ENCODE results near the gene SULT1E1.

GRCh38 chr4:69843301-69843700 is 16.6 kb downstream of the SULT1E1 start:
- TF ChIP-seq TCF12 (IDR thresholded peaks at IDR 0.05; ENCODE audit: low read depth, low read length): no peak
- TF ChIP-seq CHD2 (IDR thresholded peaks at IDR 0.05; ENCODE audit: low read length): no peak
- TF ChIP-seq TAF1 (IDR thresholded peaks at IDR 0.05; ENCODE audit: low read depth, low read length): no peak
- TF ChIP-seq POLR2AphosphoS5 (IDR thresholded peaks at IDR 0.05; ENCODE audit: low read depth, low read length): no peak
- TF ChIP-seq EP300 (IDR thresholded peaks at IDR 0.05; ENCODE audit: borderline replicate concordance in 1 of 2, low read depth in 2 of 2, low read length in 2 of 2): no peak
- TF ChIP-seq CTCF (IDR thresholded peaks at IDR 0.05; ENCODE audit: control extremely low read depth in 1 of 3, insufficient read depth in 1 of 3, low read depth in 1 of 3, low read length in 3 of 3): no peak
- TF ChIP-seq MAFK (IDR thresholded peaks at IDR 0.05; ENCODE audit: low read depth, low read length): no peak
- TF ChIP-seq EZH2 (IDR thresholded peaks at IDR 0.05; ENCODE audit: low read depth, low read length, severe bottlenecking): no peak
- no peak for TF ChIP-seq GTF2F1 (IDR thresholded peaks at IDR 0.05; ENCODE audit: borderline replicate concordance, low read depth, low read length)
- no peak for TF ChIP-seq BRCA1 (IDR thresholded peaks at IDR 0.05; ENCODE audit: low read depth, low read length)
- no peak for TF ChIP-seq RBBP5 (IDR thresholded peaks at IDR 0.05; ENCODE audit: borderline replicate concordance, low read depth, low read length)
- TF ChIP-seq SIN3A (conservative IDR thresholded peaks at IDR 0.05 in 1 of 2, IDR thresholded peaks at IDR 0.05 in 1 of 2; ENCODE audit: low read depth in 1 of 2, low read length in 2 of 2): no peak
